HepG2 (cell line): Measurements from ENCODE around the gene OR5H1.

Experiments
- CTCF ChIP-seq: sonication (generic); formaldehyde crosslinking; IDR thresholded peaks from 2 replicates; pipeline ENCODE4 v1.5.0; 2020; ENCODE audit warnings: mild to moderate bottlenecking, missing genetic modification reagents, moderate library complexity
- FOXK1 ChIP-seq: sonication (generic); formaldehyde crosslinking; IDR thresholded peaks from 2 replicates; pipeline ENCODE4 v1.4.0; 2020; ENCODE audit warnings: low read depth, missing genetic modification reagents, borderline replicate concordance
- HDAC2 ChIP-seq: sonication (generic); formaldehyde crosslinking; IDR thresholded peaks from 2 replicates; pipeline ENCODE4 v1.4.0; 2020; ENCODE audit warnings: missing genetic modification reagents
- JUNB ChIP-seq: sonication (generic); formaldehyde crosslinking; IDR thresholded peaks from 2 replicates; pipeline ENCODE4 v1.8.0; 2022; ENCODE audit warnings: missing genetic modification reagents, mild to moderate bottlenecking, borderline replicate concordance
- MYC ChIP-seq: sonication (generic); formaldehyde crosslinking; IDR thresholded peaks from 2 replicates; pipeline ENCODE4 v1.9.0; 2021; ENCODE audit warnings: missing genetic modification reagents, borderline replicate concordance
- NBN ChIP-seq: fragments of 450-650 bp; conservative IDR thresholded peaks from 2 replicates; pipeline ENCODE4 v1.6.1; 2017
- PPARG ChIP-seq: conservative IDR thresholded peaks from 2 replicates; pipeline ENCODE4 v1.6.1; 2016; ENCODE audit warnings: missing biosample characterization, missing genetic modification reagents
- TCF7 ChIP-seq: sonication (generic); IDR thresholded peaks from 2 replicates; pipeline ENCODE4 v1.6.1; 2016; ENCODE audit warnings: antibody characterized with exemption, low read depth
- ZNF274 ChIP-seq: sonication (generic); formaldehyde crosslinking; IDR thresholded peaks from 2 replicates; pipeline ENCODE4 v1.5.1; 2020; ENCODE audit warnings: mild to moderate bottlenecking, missing genetic modification reagents

GRCh38 chr3:98172621-98173020 lies 42.1 kb downstream of the OR5H1 start:
- TF ChIP-seq FOXK1 = no peak
- TF ChIP-seq PPARG (CRISPR knock-in tag) = no peak
- TF ChIP-seq TCF7 = no peak
- no peak for TF ChIP-seq NBN
- no peak for TF ChIP-seq MYC (CRISPR knock-in tag)
- no peak for TF ChIP-seq ZNF274 (CRISPR knock-in tag)
- no peak for TF ChIP-seq CTCF (CRISPR knock-in tag)
- TF ChIP-seq HDAC2 (CRISPR knock-in tag) = no peak
- TF ChIP-seq JUNB = no peak
